Measurements from ENCODE around the gene CDADC1.

CDADC1 gene

DNA sequence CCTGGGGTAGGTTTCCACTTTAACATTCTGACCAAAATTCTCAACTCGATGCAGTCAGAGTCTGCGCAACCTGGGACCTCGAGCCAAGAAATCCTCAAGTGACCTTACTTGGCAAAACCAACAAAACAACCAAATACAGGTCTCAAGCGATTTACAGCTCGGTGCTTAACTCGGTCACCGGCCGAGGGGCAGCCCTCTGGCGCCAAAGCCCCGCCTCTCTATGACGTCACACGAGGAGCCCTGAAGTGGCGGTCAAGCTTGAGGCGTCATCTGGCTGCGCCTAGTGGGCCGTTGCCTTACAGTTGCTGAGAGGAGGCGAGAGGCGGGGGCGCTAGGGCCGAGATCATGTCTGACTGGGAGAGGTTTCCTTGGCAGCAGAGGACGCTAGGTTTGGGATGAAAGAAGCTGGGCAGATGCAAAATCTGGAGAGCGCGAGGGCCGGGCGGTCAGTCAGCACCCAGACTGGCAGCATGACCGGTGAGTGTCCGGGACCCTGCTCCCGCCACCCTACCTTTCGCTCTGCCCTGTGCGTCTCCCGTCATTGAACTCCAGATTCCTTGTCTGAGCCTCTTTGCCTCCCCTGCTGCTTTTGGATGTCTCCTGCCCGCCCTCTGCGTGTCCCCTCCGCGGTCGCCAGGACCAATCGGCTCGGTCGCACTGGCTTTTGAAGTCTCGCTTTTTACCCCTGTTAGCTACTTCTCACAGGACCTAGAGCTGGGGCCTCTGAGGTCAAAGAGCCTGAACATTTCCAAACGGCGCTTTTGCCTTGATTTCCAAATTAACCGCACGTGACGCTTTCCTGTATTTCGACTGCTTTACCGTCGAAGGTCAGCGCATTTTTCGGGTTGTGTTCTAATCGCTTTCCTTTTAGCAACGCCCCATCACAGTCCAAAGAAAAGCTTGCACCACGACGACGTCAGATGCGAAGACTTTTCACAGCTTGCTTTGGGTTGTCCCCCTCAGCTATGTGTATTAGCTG is at the start of gene CDADC1:
Gene CDADC1, plus strand, starts transcription at position 283 of the 979 bp plus-strand sequence. Its CDS starts 113 bp downstream, at position 396.
- DNase-seq, result no peak

GRCh38 chr13:49206641-49207040 is 41.1 kb upstream of the CDADC1 start:
- DNase-seq, result no peak

GRCh38 chr13:49208619-49209018 is 39.1 kb upstream of the CDADC1 start:
- no peak for DNase-seq

GRCh38 chr13:49210114-49210513 is 37.6 kb upstream of the CDADC1 start:
- DNase-seq, result no peak

DNA sequence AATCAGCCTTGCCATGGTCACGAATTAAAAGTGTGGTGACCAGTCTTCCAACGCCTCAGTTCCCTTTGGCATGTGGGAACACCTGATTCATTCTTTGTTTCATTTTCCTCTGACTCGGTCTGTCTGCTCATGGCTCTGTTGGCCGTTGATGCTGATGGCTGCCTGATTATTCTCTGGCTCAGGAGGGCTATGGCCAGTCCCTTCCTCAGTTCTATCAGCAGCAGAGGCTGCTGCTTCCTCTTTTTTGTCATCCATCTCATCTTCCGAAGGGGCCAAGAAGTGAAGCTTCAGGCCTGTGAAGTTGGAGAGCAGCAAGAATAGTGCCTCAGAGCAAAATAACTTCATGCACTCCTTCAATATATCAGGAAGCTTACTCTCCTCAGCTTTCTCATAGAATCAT is 37.1 kb upstream of the CDADC1 start:
- no peak for DNase-seq

- no peak for DNase-seq
Measured at GRCh38 chr13:49213539-49213938, 34.2 kb upstream of the CDADC1 start.

GRCh38 chr13:49213997-49214916 is 33.5 kb upstream of the CDADC1 start:
- no peak for DNase-seq

DNA sequence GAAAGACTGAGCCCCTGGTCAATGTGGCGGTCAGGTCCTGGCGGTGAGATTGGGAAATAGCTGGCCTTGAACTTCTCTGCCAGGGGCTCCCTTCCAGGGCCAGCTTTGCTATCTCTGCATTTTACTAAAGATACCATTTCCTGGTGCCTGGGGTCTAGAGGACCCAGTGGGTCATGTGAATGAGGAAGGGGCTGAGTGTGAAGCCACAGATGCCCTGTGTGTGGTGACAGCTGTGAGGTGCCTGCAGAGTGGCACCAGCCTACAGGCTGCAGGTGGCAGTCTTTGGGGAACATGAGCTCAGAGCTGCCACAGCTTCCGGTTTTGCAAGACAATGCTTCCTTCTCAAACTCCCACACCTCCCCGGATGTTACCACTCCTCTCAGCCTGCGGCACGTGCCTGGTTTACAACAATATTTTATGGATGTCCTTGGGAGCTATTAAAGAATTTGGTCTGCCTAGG is 32.8 kb upstream of the CDADC1 start:
- no peak for DNase-seq

GRCh38 chr13:49216334-49216733 is 31.4 kb upstream of the CDADC1 start:
- no peak for DNase-seq

DNA sequence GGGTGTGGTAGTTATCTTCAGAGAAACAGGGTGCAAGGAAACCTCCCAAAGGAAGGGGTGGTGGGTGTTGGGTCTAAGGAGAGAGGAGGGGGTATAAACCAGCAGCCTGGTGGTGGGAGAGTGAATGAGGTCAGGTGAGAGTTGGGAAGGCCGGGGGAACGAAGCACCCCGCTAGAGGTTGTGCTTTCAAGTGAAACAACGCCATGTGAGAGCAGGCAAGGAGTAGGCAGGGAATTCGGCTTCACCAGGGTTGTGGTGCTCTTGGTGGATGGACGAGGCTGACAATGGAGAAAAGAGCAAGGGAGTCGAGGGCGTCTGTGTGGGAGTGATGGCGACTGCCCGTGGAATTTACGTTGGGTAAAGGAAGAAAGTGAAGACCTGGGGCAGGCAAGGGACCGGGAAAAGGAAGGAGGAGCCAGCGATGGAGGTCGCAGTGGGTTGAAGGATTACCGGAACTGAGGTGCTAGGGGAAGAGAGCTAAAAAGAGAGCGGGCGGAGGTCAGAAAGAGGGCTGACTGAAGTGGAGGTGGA is 29.7 kb upstream of the CDADC1 start:
- no peak for DNase-seq

DNA sequence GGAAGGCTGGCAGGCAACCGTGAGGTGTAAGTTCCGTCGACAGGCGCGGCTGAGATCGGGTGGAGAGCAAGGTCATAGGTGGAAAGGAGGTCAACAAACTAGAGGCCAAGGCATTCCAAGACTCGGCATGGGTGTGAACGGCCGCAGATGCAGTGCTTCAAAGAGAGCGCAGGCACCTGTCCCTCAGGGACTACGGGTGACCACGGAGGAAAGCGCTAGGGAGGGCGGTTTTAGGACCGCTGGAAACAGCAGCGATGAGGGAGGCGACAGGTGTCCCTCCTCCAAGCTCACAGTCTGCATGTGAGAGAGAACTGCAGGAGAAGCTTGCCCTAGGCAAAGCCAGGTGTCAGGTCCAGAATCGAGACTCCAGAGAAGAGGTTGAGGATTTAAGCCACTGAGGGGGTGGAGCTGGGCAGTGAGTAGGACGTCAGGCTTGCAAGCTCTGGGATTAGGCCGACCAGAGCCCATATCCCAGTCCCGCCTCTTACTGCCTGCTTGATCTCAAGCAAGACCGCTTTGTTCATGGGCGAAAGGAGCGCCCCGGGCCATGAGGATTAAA is 29.2 kb upstream of the CDADC1 start:
- no peak for DNase-seq

- DNase-seq, result no peak
Measured at GRCh38 chr13:49219647-49220035, 28.1 kb upstream of the CDADC1 start.

GRCh38 chr13:49220036-49220855 is 27.5 kb upstream of the CDADC1 start, which contains the start of gene MLNR:
Gene MLNR, plus strand, starts transcription at chr13:49220338. Its CDS starts 0 bp downstream, at chr13:49220338.
- DNase-seq, result no peak

GRCh38 chr13:49220856-49221589 is 26.7 kb upstream of the CDADC1 start:
- no peak for DNase-seq

GRCh38 chr13:49221590-49221965 is 26.1 kb upstream of the CDADC1 start:
- no peak for DNase-seq

DNA sequence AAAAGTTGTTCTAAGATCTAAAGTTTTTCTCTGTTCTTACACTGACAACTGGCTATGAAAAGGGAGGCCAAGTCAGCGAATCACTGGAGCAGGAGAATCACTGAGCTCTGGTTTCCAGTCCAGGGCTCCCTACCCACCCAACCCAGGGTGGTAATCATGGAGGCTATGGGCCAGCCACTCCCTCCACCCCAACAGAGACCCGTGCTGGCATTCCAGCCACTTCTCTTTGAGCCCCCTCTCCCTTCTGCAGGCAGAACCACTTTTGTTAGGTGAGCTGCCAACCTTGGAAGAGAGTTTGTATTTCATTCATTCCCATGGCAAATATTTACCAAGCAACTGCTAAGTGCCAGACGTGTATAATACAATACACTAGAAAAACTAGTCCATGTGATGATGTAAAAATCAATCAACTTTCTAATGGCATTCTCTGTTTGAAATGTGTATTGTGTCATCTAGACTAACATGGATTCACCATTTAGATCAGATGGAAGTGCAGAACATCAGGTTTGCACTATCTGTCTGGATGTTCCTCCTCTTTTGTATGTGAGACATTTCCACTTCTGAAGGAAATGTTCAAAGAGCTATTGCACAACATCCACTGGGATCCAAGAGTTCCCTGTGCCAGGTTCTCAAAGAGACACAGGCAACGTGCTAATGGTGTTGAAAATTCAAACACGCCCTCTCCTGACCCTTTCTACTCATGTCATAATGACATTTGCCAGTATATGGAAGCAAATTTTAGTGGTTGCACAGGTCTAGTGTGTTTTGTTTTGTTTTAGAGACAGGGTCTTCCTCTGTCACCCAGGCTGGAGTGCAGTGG is 22.3 kb upstream of the CDADC1 start:
- DNase-seq, result no peak

DNA sequence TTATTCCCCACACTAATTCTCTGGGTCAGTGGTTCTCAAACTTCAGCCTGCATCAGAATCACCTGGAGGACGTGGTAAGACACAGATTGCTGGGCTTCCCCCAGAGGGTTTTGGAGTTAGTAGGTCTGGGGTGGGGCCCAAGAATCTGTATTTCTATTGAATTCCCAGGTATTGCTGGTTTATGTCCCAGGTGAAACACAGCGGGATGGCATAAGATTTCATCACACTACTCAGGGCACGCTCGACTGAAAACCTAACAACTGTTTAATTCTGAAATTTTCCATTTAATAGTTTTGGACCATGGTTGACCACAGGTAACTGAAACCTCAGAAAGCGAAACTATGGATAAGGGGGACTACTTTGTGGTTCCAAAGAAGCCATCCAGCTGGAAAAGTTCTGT is 21.1 kb upstream of the CDADC1 start:
- DNase-seq, result no peak

DNA sequence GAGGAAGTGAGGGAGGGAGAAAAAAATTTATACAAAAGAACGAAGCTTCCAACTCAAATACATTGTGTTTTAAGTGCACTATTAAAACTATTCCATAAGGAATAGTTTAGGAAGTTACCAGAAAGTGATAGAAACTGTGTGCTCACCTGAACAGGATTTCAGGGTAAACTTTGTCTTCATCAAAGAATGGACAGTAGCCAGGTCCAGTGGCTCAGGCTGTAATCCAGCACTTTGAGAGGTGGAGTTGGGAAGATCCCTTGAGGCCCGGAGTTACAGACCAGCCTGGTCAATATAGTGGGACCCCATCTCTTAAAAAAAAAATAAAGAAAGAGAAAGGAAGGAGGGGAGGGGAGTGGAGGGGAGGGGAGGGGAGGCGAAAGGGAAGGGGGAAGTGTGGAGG is 13.0 kb upstream of the CDADC1 start:
- DNase-seq, result no peak

DNA sequence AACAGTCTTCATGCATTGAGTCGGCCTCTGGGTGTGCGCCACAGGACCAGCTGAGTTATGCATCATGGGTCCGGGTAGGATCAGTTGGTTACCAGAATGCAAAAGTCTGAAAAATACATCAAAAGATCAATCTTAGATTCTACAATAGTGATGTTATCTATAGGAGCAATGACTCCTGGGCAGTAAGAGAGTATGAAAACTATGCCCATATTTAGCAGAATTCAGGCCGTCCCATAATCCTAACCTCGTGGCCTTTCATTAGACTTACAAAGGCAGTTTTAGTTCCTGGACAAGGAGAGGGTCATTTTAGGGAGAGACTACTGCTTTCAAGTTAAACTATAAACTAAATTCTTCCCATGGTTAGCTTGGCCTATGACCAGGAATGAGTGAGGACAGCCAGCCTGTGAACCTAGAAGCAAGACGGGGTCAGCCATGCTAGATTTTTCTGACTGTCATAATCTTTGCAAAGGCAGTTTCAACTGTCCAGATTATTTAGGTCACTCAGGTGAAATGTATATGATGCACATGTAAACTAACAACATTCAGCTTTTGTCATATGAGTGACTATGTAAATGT is 11.8 kb upstream of the CDADC1 start:
- DNase-seq, result no peak

GRCh38 chr13:49238621-49239020 is 9.1 kb upstream of the CDADC1 start:
- no peak for DNase-seq
